GF-D8 (cell line): ENCODE data around the gene XRRA1.

ENCODE experiments used
- DNase-seq: peaks from one replicate; lab custom pipeline; 2025; lab: John Stamatoyannopoulos, UW

XRRA1 gene

GRCh38 chr11:74950374-74950969, 1.6 kb upstream of the XRRA1 start:
- DNase-seq, result no peak

- DNase-seq, result no peak
Observed at GRCh38 chr11:74949753-74950137, 854 bp upstream of the XRRA1 start.

GRCh38 chr11:74948546-74948897, 369 bp downstream of the XRRA1 start:
- no peak for DNase-seq

- no peak for DNase-seq
Observed at GRCh38 chr11:74942073-74942759, 6.7 kb downstream of the XRRA1 start.

- DNase-seq, result no peak
Observed at GRCh38 chr11:74941492-74941891, 7.4 kb downstream of the XRRA1 start.

- DNase-seq, result no peak
Observed at GRCh38 chr11:74937696-74938475, 11.0 kb downstream of the XRRA1 start.

- no peak for DNase-seq
Observed at GRCh38 chr11:74936976-74937375, 11.9 kb downstream of the XRRA1 start.

- DNase-seq, result no peak
Observed at GRCh38 chr11:74936087-74936486, 12.8 kb downstream of the XRRA1 start.

GRCh38 chr11:74935285-74935684, 13.6 kb downstream of the XRRA1 start:
- no peak for DNase-seq

GRCh38 chr11:74933765-74934164, 15.1 kb downstream of the XRRA1 start:
- DNase-seq, result no peak

- DNase-seq, result no peak
Observed at GRCh38 chr11:74932797-74933196, 16.1 kb downstream of the XRRA1 start.

GRCh38 chr11:74932169-74932568, 16.7 kb downstream of the XRRA1 start:
- DNase-seq, result no peak

GRCh38 chr11:74929431-74930363, 19.2 kb downstream of the XRRA1 start:
- DNase-seq, result peak; percentile 36

- no peak for DNase-seq
Observed at GRCh38 chr11:74927496-74927895, 21.4 kb downstream of the XRRA1 start.

- DNase-seq, result no peak
Observed at GRCh38 chr11:74926304-74927030, 22.4 kb downstream of the XRRA1 start.

- DNase-seq, result no peak
Observed at GRCh38 chr11:74925281-74925680, 23.6 kb downstream of the XRRA1 start.

GRCh38 chr11:74923125-74923524, 25.8 kb downstream of the XRRA1 start:
- no peak for DNase-seq

- DNase-seq, result no peak
Observed at GRCh38 chr11:74909812-74910211, 39.1 kb downstream of the XRRA1 start.

- DNase-seq, result no peak
Observed at GRCh38 chr11:74909385-74909784, 39.5 kb downstream of the XRRA1 start.

- no peak for DNase-seq
Observed at GRCh38 chr11:74905326-74905725, 43.6 kb downstream of the XRRA1 start.

GRCh38 chr11:74902342-74902741, 46.5 kb downstream of the XRRA1 start:
- DNase-seq, result no peak

- DNase-seq, result no peak
Observed at GRCh38 chr11:74896311-74896710, 52.6 kb downstream of the XRRA1 start.
